ENCODE data around the gene HAND2.

Gene HAND2

DNA sequence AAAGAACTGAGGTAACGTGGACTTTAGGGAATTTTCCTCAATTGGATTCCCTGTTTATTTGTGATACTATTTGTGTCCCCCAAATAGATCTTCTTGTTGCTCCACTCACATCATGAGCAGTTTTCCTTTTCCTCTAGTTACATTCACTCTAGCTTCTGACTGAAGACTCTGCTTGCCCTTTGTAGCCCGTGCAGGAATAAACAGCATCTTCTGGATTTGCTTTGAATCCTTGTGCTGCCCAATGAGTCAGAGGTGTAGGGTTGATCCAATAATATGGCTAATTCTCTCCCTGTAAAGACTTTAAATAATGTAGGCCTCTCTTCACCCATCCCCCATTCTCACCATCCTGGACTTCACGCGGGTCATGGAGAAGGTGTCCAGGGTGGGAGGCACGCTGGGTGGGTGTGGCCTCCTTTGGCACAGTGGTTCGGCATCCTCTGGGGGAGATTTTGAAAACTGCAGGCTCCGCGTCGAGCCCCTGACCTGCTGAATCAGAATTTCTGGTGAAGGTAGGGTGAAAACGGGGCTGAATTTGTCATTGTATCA is 9.0 kb downstream of the HAND2 start:
- TF ChIP-seq TAF1 (IDR thresholded peaks at IDR 0.05; ENCODE audit: borderline replicate concordance, insufficient read depth, low read length), result no peak
- TF ChIP-seq, protein P1, sequence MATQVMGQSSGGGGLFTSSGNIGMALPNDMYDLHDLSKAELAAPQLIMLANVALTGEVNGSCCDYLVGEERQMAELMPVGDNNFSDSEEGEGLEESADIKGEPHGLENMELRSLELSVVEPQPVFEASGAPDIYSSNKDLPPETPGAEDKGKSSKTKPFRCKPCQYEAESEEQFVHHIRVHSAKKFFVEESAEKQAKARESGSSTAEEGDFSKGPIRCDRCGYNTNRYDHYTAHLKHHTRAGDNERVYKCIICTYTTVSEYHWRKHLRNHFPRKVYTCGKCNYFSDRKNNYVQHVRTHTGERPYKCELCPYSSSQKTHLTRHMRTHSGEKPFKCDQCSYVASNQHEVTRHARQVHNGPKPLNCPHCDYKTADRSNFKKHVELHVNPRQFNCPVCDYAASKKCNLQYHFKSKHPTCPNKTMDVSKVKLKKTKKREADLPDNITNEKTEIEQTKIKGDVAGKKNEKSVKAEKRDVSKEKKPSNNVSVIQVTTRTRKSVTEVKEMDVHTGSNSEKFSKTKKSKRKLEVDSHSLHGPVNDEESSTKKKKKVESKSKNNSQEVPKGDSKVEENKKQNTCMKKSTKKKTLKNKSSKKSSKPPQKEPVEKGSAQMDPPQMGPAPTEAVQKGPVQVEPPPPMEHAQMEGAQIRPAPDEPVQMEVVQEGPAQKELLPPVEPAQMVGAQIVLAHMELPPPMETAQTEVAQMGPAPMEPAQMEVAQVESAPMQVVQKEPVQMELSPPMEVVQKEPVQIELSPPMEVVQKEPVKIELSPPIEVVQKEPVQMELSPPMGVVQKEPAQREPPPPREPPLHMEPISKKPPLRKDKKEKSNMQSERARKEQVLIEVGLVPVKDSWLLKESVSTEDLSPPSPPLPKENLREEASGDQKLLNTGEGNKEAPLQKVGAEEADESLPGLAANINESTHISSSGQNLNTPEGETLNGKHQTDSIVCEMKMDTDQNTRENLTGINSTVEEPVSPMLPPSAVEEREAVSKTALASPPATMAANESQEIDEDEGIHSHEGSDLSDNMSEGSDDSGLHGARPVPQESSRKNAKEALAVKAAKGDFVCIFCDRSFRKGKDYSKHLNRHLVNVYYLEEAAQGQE (IDR thresholded peaks at IDR 0.05; ENCODE audit: insufficient read depth in 1 of 2, low read depth in 2 of 2, low read length in 2 of 2), result no peak
- TF ChIP-seq FOXP2 (optimal IDR thresholded peaks at IDR 0.05; ENCODE audit: borderline replicate concordance, extremely low read depth, extremely low read length, insufficient read depth), result no peak
- TF ChIP-seq SIN3A (IDR thresholded peaks at IDR 0.05; ENCODE audit: borderline replicate concordance, insufficient read depth, low read length), result no peak

DNA sequence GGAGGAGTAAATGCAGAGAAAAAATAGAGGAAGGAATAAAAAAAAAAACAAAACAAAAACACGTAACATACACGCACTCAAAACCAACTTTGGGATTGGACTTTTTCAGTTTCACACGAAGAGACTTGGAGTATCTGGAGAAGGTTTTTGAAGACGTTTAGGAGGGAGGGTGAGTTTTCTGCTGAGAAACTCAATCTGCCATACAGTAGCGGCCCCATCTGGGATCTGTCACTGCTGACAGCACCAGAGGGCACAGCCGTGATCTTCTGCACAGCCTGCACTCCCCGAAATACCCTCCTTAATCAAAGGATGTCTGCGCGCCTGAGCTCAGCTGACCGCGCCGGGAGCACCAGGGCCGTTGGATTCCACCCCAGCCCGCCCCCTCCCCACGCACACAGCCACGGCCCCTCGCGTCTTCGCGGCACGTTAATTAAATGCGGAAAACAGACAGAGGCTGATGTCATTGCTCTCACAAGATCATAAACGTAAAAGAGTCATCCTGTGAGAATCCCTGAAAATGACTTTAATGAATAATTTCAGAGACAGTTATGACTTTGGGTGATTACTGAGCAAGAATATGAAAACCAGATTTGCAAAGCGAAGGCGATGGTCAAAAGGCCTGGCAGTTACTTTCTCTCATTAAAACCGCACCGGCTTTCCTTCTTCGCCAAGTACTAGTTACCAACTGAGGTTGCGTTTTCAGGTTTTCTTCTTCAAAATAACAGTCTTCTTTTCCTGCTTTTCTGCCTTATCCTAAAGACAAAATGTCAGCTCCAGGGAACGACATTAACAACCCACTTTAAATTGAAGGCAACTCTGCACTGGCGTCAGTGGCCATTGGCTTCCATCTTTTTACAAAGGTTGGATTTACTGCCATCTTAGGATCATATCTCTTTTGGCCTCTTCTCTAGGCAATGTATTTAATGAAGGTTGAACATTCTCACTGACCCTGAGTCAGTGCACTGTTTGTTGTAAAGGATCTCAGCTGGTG is 10.6 kb downstream of the HAND2 start:
- no peak for TF ChIP-seq SIN3A (IDR thresholded peaks at IDR 0.05; ENCODE audit: borderline replicate concordance, insufficient read depth, low read length)
- TF ChIP-seq, protein P1 (IDR thresholded peaks at IDR 0.05; ENCODE audit: insufficient read depth in 1 of 2, low read depth in 2 of 2, low read length in 2 of 2), result no peak
- TF ChIP-seq POLR2AphosphoS5 (IDR thresholded peaks at IDR 0.05; ENCODE audit: low read depth, low read length), result no peak
- no peak for TF ChIP-seq TAF1 (IDR thresholded peaks at IDR 0.05; ENCODE audit: borderline replicate concordance, insufficient read depth, low read length)
- no peak for TF ChIP-seq FOXP2 (optimal IDR thresholded peaks at IDR 0.05; ENCODE audit: borderline replicate concordance, extremely low read depth, extremely low read length, insufficient read depth)

DNA sequence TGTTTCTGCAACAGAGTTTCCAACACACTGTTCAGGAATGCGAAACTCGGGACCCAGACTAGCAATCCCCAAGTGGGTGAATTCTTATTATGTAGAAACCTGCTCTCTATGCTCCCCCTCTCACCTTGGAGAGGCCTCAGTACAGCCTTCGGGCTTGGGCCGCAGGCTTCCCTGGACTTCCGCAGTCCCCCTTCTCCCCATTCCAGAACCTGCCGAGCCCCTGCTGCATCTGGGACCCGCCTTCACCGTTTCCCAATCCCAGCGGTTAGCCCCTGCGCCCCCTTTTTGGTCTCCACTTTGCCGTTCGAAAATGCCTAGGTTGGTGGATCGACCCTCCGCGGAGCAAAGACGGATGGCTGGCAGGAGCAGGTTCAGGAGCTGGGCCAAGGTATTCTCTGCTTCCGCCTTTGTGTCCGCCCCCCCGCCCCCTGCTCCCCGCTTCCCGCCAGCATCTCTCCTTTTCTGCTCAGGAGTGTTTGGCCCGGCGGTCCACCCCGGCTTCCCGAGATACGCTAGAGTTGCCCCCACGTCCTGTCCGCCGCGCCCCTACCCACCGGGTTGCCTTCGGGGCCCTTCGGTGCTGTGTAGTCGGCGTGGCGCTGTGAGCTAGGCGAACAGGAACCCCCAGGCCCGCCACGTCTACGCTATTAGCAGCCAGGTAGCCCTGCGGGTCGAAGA is 11.5 kb downstream of the HAND2 start:
- TF ChIP-seq TAF1 (IDR thresholded peaks at IDR 0.05; ENCODE audit: borderline replicate concordance, insufficient read depth, low read length) (no peak), POLR2AphosphoS5 (IDR thresholded peaks at IDR 0.05; ENCODE audit: low read depth, low read length) (no peak), SIN3A (IDR thresholded peaks at IDR 0.05; ENCODE audit: borderline replicate concordance, insufficient read depth, low read length) (no peak), FOXP2 (optimal IDR thresholded peaks at IDR 0.05; ENCODE audit: borderline replicate concordance, extremely low read depth, extremely low read length, insufficient read depth) (no peak)
- TF ChIP-seq, protein P1 (IDR thresholded peaks at IDR 0.05; ENCODE audit: insufficient read depth in 1 of 2, low read depth in 2 of 2, low read length in 2 of 2), result no peak

DNA sequence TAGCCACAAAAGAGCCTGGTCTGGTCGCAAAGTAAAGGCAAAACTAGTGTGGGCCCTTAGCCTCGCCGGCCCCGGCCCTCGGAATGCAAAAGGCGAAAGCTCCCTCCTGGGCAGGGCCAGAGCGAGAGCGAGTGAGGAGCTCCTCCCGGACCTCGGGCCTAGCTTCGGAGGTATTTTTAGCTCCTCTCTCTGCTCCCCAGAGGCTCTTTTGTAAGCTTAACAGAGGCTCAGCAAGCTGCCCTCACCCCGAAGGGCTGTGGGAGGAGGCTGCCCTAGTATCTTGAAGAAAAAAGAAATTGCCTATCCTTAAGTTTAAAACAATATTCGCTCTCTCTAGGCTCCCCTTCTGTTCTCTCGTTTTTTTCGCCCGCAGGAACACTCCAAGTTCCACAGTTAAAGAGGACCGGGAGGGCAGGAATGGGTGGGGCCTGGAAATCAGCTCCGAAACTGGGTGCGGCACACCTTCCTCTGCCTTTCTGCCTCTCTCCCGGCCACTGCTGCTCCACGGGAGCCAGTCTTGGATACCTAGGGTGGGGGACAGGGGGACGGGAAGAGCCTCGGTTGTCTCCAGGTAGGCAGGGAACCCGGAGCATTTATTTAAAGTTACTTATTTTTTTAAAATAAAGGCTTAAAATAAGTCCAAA is 12.1 kb downstream of the HAND2 start:
- no peak for TF ChIP-seq POLR2AphosphoS5 (IDR thresholded peaks at IDR 0.05; ENCODE audit: low read depth, low read length)
- TF ChIP-seq SIN3A (IDR thresholded peaks at IDR 0.05; ENCODE audit: borderline replicate concordance, insufficient read depth, low read length), result no peak

Measured in PFSK-1 (cell line).